Gastrocnemius medialis (tissue), 4 donors: ENCODE data around the gene DOCK6.

Source experiments
- CTCF ChIP-seq, 5 experiments: fragments of 450-650 bp in 3 of 5; fragments of 200-600 bp in 2 of 5; sonication (generic) in 2 of 5; IDR thresholded peaks in 4 of 5; conservative IDR thresholded peaks in 1 of 5; 1 replicate in 4 of 5; 2 replicates in 1 of 5; pipeline ENCODE4 v1.5.1; 2016 to 2019; ENCODE audit warnings: antibody characterized with exemption in 5 of 5, mild to moderate bottlenecking in 3 of 5, moderate library complexity in 3 of 5
- POLR2A ChIP-seq, 2 donors: fragments of 450-650 bp; IDR thresholded peaks; one replicate each; pipeline ENCODE4 v1.6.1; 2017; ENCODE audit warnings: antibody characterized with exemption in 2 of 2, mild to moderate bottlenecking in 2 of 2, moderate library complexity in 2 of 2

- TF ChIP-seq CTCF (IDR thresholded peaks at IDR 0.05 in 4 of 5, conservative IDR thresholded peaks at IDR 0.05 in 1 of 5) (peak in 3 of 5 experiments; percentile 20 to 35 (median 27)), POLR2A (IDR thresholded peaks at IDR 0.05) (peak; percentile 15 to 37)
Observed at GRCh38 chr19:11261971-11262839, at the start of gene DOCK6.
